GM19328 (cell line): ENCODE results near the gene PPIP5K2.
"Not testable (repeated sequence)": the region's sequence is repeated elsewhere in the genome, so short reads cannot be mapped to it uniquely, and the experiment has no call there.

ENCODE experiments used
- ATAC-seq: cut with Tn5 transposase; IDR thresholded peaks from one replicate; pipeline ENCODE4 v1.9.1; 2021; ENCODE audit warnings: mild to moderate bottlenecking, moderate library complexity; ENCODE audit not compliant: unreplicated experiment

PPIP5K2 gene

DNA sequence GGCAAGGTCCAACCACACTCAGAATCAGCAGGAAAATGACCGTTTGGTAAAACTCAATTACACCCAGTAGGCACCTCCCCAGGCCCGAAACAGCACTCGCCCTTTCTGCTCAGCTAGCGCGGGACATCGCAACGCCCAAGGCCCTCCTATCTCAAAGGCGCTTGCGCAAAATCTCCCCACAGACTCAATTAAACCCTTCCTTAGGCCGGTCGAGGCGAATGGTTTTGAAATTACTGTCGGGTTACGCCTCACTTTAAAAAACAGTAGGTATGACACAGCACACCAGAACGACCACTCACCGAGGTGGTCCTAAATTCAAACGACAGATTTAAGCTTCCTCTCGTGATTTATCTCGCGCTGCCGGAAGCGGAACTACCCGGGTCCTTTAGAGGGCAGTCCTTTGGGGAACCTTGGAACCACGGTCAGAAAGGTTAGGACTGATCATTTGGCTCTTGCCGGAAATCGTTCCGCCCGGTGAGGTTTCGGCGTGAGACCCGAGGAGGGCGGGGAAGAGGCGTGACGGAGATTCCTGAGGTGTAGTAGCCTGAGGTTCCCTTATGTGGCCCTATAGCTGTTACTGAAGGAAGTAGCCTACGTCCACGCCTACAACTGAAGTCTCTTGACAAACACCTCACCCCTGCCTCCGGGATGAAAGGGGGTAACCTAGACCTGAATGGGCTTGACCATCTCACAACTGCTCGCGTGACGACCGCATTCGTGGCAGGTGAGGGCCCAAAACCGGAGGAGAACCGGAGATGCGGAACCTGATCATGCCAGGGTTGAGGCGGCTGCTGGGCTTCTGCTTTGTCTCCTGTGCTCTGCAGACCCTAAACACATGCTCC is at the start of gene PPIP5K2, which contains the start of gene GIN1:
Gene PPIP5K2 (plus strand): TSS at position 537 of the 842 bp plus-strand sequence. CDS start 9,289 bp downstream, outside the sequence.
Gene GIN1 (minus strand): TSS at position 374 of the 842 bp plus-strand sequence. CDS start 11,431 bp downstream, outside the sequence.
- peak; percentile 93 for ATAC-seq

DNA sequence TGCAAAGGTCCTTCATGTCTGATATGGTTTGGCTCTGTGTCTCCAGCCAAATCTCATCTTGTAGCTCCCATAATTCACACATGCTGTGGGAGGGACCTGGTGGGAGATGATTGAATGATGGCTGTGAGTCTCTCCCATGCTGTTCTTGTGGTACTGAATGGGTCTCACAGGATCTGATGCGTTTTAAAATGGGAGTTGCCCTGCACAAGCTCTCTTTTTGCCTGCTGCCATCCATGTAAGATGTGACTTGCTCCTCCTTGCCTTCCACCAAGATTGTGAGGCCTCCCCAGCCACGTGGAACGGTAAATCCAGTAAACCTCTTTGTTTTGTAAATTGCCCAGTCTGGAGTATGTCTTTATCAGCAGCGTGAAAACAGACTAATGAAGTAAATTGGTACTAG is 46.6 kb upstream of the PPIP5K2 start:
- not testable (repeated sequence) for ATAC-seq

- ATAC-seq: no peak
Measured at GRCh38 chr5:103075442-103075841, 44.7 kb upstream of the PPIP5K2 start.

DNA sequence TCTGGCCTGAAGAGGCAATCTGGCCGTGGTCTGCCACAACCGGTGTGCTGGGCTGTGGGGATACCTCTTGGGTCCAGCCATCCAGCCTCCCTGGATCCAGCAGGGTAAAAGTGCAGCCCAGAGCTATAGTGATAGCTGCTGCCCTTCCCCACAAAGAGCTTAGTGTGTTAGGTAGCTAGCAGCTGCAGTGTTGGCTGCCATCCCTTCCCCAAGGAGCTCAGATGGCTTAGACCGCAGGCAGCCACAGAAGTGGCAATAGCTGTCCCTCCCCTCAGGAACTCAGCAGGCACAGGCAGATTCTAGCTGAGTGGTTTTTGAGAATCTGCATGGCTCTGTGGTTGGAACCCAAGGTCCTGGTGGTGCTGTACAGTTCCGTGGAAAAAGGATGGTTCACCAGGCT is 40.3 kb upstream of the PPIP5K2 start:
- ATAC-seq: no peak

- ATAC-seq: no peak
Measured at GRCh38 chr5:103086547-103086946, 33.6 kb upstream of the PPIP5K2 start.

GRCh38 chr5:103089272-103089671 is 30.8 kb upstream of the PPIP5K2 start:
- no peak for ATAC-seq

- no peak for ATAC-seq
Measured at GRCh38 chr5:103090791-103091190, 29.3 kb upstream of the PPIP5K2 start.

DNA sequence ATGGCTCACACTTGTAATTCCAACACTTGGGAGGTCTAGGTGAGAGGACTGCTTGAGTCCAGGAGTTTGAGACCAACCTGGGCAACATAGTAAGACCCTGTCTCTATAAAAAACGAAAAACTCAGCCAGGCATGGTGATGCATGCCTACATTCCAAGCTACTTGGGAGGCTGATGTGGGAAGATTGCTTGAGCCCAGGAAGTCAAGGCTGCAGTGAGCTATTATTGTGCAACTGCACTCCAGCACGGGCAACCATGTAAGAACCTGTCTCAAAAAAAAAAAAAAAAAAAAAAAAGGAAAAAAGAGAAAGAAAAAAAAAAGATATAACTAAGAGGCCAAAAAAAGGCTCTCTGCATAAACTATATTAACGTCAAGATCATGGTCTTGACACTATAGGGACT is 27.4 kb upstream of the PPIP5K2 start:
- no peak for ATAC-seq

- ATAC-seq: no peak
Measured at GRCh38 chr5:103093727-103094126, 26.4 kb upstream of the PPIP5K2 start.

DNA sequence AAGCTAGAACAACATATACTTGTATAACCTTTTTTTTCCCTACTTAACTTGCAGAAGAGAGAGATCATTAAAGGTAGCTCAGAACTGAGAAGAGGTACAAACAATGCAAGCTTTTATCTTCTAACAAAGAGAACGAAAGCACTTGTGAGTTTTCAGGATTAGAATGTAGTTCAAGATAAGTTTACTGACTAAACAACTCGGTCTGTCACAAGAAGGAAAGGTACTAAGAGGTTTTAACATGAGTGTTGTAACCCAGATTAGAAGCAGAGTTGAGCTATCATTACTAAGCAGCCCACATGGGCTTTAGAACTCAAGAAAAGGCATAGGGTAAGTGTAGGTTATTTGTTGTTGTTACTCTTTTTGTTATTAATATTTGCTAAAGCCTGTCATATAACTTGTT is 25.4 kb upstream of the PPIP5K2 start:
- no peak for ATAC-seq

DNA sequence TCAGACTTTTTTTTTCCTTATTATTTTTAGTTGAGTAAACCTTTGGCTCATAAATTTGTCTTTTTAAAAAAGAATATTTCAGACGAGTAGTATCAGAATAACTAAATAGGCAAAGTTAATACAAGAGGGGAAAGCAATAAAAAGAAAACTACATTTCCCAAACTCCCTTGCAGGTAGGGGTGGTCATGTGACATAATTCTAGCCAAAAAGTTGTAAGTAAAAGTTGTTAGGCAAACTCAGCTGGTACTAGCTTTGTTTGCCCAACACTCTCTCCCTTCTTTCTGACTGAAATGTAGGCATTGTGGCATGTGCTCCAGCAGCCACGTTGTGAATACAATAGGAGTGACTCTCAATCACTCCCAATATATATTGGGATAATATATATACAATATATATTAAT is 21.1 kb upstream of the PPIP5K2 start:
- ATAC-seq: no peak

DNA sequence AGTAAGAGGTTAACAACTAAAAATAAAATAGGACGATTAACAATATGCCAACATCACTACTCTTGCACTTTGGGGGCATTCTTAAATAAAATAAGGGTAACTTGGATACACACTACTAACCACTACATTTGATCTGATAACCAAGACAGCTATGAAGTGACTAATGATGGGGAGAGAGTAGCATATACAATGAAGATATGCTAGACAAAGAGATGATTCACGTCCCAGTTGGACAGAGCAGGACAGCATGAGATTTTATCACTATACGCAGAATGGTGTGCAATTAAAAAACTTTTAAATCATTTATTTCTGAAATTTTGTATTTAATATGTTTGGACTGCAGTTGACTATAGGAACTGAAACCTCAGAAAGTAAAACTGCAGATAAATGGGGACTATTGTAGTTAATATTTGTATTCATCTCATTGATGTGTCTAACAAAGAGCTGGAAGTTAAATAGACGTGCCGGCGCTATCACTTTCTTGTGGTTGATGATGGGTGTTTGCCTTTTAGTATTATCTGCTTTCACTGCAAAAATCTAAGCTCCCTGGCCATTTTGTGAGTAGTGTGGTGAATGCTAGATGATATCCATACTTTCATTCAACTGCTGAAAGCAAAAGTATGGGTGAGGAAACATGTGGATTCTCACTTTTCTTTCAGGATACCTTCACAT is 18.9 kb upstream of the PPIP5K2 start:
- no peak for ATAC-seq

GRCh38 chr5:103102234-103102633 is 17.9 kb upstream of the PPIP5K2 start:
- ATAC-seq: no peak

GRCh38 chr5:103108086-103108485 is 12.0 kb upstream of the PPIP5K2 start:
- ATAC-seq: no peak

DNA sequence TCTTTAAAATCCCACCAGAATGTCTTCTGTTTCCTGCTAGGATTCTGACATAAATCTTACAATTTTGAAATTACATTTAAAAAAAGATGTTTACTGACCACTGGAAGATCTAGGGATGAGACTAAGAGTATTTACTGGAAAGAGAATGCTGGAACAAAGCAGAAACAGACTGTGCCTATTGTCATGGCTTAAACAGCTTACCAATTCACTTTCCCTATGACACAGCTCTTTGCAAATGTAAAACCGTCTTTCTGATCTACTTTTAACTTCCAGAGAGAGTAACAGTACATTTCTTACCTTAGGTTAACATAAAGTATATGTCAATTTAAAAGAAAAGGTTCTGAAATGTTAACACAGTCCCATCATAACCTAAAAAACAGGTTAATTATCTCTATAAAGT is 10.8 kb upstream of the PPIP5K2 start:
- no peak for ATAC-seq

DNA sequence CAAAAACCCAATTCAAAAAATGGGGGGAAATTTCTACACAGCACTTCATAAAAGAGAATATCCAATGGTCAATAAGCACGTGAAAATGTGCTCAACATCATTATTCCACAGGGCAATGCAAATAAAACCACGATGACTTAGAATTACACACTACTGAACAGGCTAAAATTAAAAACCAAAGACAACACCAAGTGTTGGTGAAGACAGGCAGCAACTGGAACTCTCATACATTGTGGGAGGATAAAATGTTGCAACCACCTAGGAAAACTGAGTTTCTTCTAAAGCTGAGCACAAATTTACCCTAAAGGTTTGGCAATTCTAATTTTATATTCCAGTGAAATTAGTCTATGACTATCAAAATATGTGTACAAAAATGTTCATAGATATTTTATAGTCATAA is 9.7 kb upstream of the PPIP5K2 start:
- no peak for ATAC-seq

DNA sequence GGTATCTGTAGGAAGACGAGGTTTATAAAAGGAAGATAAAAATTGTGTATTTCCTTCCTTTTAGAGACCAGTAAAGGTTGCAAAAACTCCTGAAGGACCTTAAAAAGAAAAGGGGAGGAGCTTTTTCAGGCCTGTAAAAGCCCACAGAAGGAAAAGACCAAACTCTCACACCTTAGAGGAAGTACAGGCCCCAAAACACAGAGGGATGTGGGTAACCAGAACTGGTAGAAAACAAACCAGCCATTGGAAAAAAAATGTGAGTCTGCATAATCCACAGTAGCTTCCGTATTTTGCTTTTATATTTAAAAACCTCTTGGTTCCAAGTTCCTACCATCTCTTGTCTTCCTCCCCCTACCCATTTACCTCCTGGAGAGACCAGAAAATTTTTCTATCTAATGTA is 8.6 kb upstream of the PPIP5K2 start:
- ATAC-seq: no peak

GRCh38 chr5:103112910-103113309 is 7.2 kb upstream of the PPIP5K2 start:
- no peak for ATAC-seq

- no peak for ATAC-seq
Measured at GRCh38 chr5:103114440-103114839, 5.7 kb upstream of the PPIP5K2 start.

DNA sequence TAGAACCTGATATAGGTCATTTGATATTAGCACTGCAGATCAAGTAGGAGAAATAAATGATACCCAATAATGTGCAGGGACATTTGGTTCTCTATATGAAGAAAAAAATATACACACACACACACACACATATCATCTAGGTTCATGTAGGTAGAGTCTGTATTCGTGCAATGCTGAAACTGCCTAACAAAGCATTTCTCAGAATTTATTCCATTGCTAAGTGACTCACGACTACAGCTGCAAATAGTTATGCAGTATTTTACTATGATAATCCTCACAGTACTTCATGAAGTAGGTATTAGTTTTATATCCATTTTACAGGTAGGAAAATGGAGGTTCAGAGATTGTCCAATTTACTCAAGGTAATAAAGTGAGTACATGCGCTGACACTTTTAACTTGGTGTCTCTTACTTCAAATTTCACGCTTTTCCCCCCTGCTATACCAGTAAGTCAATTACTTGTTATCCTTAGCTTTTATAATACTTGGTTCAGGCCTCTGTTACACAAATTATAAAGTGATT is 2.6 kb upstream of the PPIP5K2 start:
- ATAC-seq: no peak

DNA sequence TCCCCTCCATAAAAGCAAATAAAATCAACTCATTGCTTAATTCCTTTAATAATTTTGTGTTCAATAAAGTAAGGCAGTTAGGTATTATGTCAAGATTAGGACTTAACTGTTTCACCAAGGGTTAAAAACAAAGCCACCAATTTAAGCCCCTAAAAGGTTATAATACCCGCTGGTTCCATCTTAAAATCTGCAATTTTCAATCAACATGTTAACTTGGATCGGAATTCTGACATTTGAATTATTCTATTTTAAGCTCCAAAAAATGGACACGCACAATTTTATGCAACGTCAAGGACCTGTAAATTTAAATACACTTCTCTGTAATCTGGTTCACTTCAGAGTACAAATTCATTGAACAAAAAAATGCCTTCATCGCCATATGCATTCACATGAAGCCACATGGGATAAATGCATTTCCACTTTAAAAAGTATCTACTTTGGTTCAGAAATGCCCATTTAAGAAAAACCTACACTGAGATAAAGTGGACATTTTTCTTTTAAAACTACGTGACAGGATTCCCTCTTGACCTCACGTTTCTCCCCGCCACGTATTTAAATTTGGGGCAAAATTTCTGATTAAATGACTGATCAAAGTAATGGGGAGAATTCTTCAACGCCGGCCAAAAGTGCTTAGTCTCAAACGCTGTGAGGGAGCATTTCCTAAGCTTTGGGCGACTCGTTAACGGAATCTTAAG is 884 bp upstream of the PPIP5K2 start:
- ATAC-seq: no peak
